HCT116 (cell line): ENCODE data around the gene CLP1. TPM values are rescaled to one million over a fixed set of nuclear protein-coding genes. Genes with fewer than 3 reads are reported as not detected.

Source experiments
- ATAC-seq: fragments of 200-7000 bp; cut with Tn5 transposase; 2 replicates; pipeline ENCODE4 v1.9.1; 2020; ENCODE audit warnings: mild to moderate bottlenecking, moderate library complexity
- BruUV-seq: library from RNA; stranded (reverse); fragments of 400-500 nt; replicated peaks from 2 replicates; lab custom pipeline; 2021; lab: Mats Ljungman, UMichigan
- CTCF ChIA-PET: fragments of 300-600 bp; sonication (Branson Sonifier 250); formaldehyde crosslinking; loops from one replicate; lab custom pipeline; 2021; ENCODE audit warnings: antibody characterized with exemption; lab: Charles Lee
- POLR2A ChIA-PET: fragments of 300-600, 350-600 bp; sonication (Branson Sonifier 250); formaldehyde crosslinking; loops from one replicate; lab custom pipeline; 2021; ENCODE audit warnings: antibody characterized with exemption; lab: Charles Lee
- RAD21 ChIA-PET, 2 experiments: fragments of 300-600 bp; sonication (Branson Sonifier 250); formaldehyde crosslinking; loops; one replicate each; lab custom pipeline; 2023; ENCODE audit warnings: low total read pairs in 2 of 2; ENCODE audit not compliant: uncharacterized antibody in 2 of 2, unreplicated experiment in 2 of 2, low non-redundant PET in 1 of 2; lab: Charles Lee
- DNase-seq: peaks from one replicate; pipeline ENCODE4 v3.0.0-alpha.2; 2010; ENCODE audit warnings: low read depth, low spot score
- H2AFZ ChIP-seq: fragments of 200-600 bp; shearing (Covaris generic), sonication (generic); 2 replicates; pipeline ENCODE4 v1.6.1; 2017; ENCODE audit warnings: low read depth, mixed run types, mixed read lengths, antibody characterized with exemption, low read length; ENCODE audit not compliant: poor library complexity, severe bottlenecking
- H3K27ac ChIP-seq: 2 replicates; pipeline ENCODE4 v1.5.1; 2012; ENCODE audit warnings: low read depth, low read length
- H3K27me3 ChIP-seq: fragments of 200-600 bp; sonication (generic); 2 replicates; pipeline ENCODE4 v1.6.1; 2016; ENCODE audit warnings: mixed run types, low read length, mixed read lengths; ENCODE audit not compliant: insufficient read depth
- H3K36me3 ChIP-seq, 2 experiments: fragments of 200-500 bp in 1 of 2; fragments of 200-600 bp in 1 of 2; sonication (Bioruptor generic) in 1 of 2; sonication (generic) in 1 of 2; 2 replicates each; pipeline versions ENCODE4 v1.5.1 to v1.6.1; 2014 to 2016; ENCODE audit warnings: low read length in 2 of 2, inconsistent platforms in 1 of 2, mixed read lengths in 1 of 2, mixed run types in 1 of 2; ENCODE audit not compliant: insufficient read depth in 2 of 2, control insufficient read depth in 1 of 2
- H3K4me1 ChIP-seq, 2 experiments: fragments of 200-600 bp in 1 of 2; sonication (generic) in 1 of 2; 2 replicates each; pipeline versions ENCODE4 v1.5.1 to v1.6.1; 2012 to 2017; ENCODE audit warnings: low read length in 2 of 2, inconsistent platforms in 1 of 2, mild to moderate bottlenecking in 1 of 2, mixed read lengths in 1 of 2, mixed run types in 1 of 2, moderate library complexity in 1 of 2; ENCODE audit not compliant: insufficient read depth in 2 of 2, control insufficient read depth in 1 of 2
- H3K4me2 ChIP-seq: fragments of 200-600 bp; sonication (generic); 2 replicates; pipeline ENCODE4 v1.6.1; 2017; ENCODE audit warnings: mixed run types, low read length, mixed read lengths
- H3K4me3 ChIP-seq, 2 experiments: fragments of 200-600 bp in 1 of 2; sonication (generic) in 1 of 2; replicated peaks in 1 of 2; 2 replicates each; pipeline ENCODE4 v1.5.1; 2011 to 2016; ENCODE audit warnings: low read length in 2 of 2, control low read depth in 1 of 2, low read depth in 1 of 2, mild to moderate bottlenecking in 1 of 2, mixed read lengths in 1 of 2, mixed run types in 1 of 2
- H3K79me2 ChIP-seq: fragments of 200-600 bp; sonication (generic); 2 replicates; pipeline ENCODE4 v1.6.1; 2017; ENCODE audit warnings: mild to moderate bottlenecking, mixed run types, low read length, moderate library complexity, mixed read lengths; ENCODE audit not compliant: insufficient read depth
- H3K9ac ChIP-seq: fragments of 200-600 bp; sonication (generic); 2 replicates; pipeline ENCODE4 v1.6.1; 2016; ENCODE audit warnings: low read length, mixed read lengths
- H3K9me2 ChIP-seq: fragments of 200-600 bp; sonication (generic), shearing (Covaris generic); 2 replicates; pipeline ENCODE4 v1.6.1; 2017; ENCODE audit warnings: mixed run types, mild to moderate bottlenecking, moderate library complexity; ENCODE audit not compliant: insufficient read depth
- H3K9me3 ChIP-seq, 2 experiments: fragments of 200-500 bp in 1 of 2; fragments of 200-600 bp in 1 of 2; sonication (Bioruptor generic) in 1 of 2; sonication (generic) in 1 of 2; 2 replicates each; pipeline ENCODE4 v1.6.1; 2014 to 2017; ENCODE audit warnings: low read length in 2 of 2, mixed read lengths in 2 of 2, inconsistent platforms in 1 of 2, low read depth in 1 of 2, mild to moderate bottlenecking in 1 of 2, mixed run types in 1 of 2, moderate library complexity in 1 of 2; ENCODE audit not compliant: control insufficient read depth in 1 of 2, insufficient read depth in 1 of 2
- H4K20me1 ChIP-seq: fragments of 200-600 bp; sonication (generic), shearing (Covaris generic); 2 replicates; pipeline ENCODE4 v1.6.1; 2017; ENCODE audit warnings: mixed run types, mild to moderate bottlenecking, moderate library complexity; ENCODE audit not compliant: insufficient read depth
- ATF3 ChIP-seq: IDR thresholded peaks from 2 replicates; pipeline ENCODE4 v1.6.1; 2012
- CBX3 ChIP-seq: IDR thresholded peaks from 2 replicates; pipeline ENCODE4 v1.6.1; 2012; ENCODE audit warnings: low read depth
- CTCF ChIP-seq, 3 experiments: fragments of 200-600 bp in 1 of 3; sonication (generic) in 1 of 3; IDR thresholded peaks in 2 of 3; conservative IDR thresholded peaks in 1 of 3; 2 replicates each; pipeline ENCODE4 v1.5.1; 2012 to 2017; ENCODE audit warnings: low read depth in 2 of 3, low read length in 2 of 3, antibody characterized with exemption in 1 of 3, borderline replicate concordance in 1 of 3, control low read depth in 1 of 3, mild to moderate bottlenecking in 1 of 3, mixed read lengths in 1 of 3, mixed run types in 1 of 3, moderate library complexity in 1 of 3; ENCODE audit not compliant: insufficient read depth in 1 of 3
- EGR1 ChIP-seq: IDR thresholded peaks from 2 replicates; pipeline ENCODE4 v1.6.1; 2012; ENCODE audit warnings: low read depth
- EZH2 ChIP-seq: fragments of 200-600 bp; sonication (generic); IDR thresholded peaks from 2 replicates; pipeline ENCODE4 v1.6.1; 2017; ENCODE audit warnings: antibody characterized with exemption, mixed run types
- EZH2phosphoT487 ChIP-seq: fragments of 200-600 bp; IDR thresholded peaks from 2 replicates; pipeline ENCODE4 v1.6.1; 2018; ENCODE audit warnings: antibody characterized with exemption, borderline replicate concordance
- FOSL1 ChIP-seq: IDR thresholded peaks from 2 replicates; pipeline ENCODE4 v1.6.1; 2012; ENCODE audit warnings: low read depth
- RAD21 ChIP-seq: IDR thresholded peaks from 2 replicates; pipeline ENCODE4 v1.6.1; 2012; ENCODE audit warnings: low read depth, mild to moderate bottlenecking
- SIN3A ChIP-seq: IDR thresholded peaks from 2 replicates; pipeline ENCODE4 v1.6.1; 2012; ENCODE audit warnings: low read depth
- SP1 ChIP-seq: IDR thresholded peaks from 2 replicates; pipeline ENCODE4 v1.6.1; 2012; ENCODE audit warnings: low read depth
- TCF7L2 ChIP-seq: IDR thresholded peaks from 2 replicates; pipeline ENCODE4 v1.7.0; 2011; ENCODE audit warnings: borderline replicate concordance, inconsistent platforms; ENCODE audit not compliant: insufficient read depth, insufficient read length; ENCODE audit errors: extremely low read depth
- ZBTB33 ChIP-seq: IDR thresholded peaks from 2 replicates; pipeline ENCODE4 v1.6.1; 2011; ENCODE audit warnings: mild to moderate bottlenecking, low read length, moderate library complexity; ENCODE audit not compliant: insufficient replicate concordance; ENCODE audit errors: extremely low read depth
- ZNF274 ChIP-seq: fragments of 200-500 bp; sonication (Bioruptor generic); IDR thresholded peaks from 2 replicates; pipeline ENCODE4 v1.6.1; 2014; ENCODE audit warnings: mild to moderate bottlenecking, low read depth, low read length, inconsistent platforms
- intact Hi-C: fragments of 100-400 bp; cut with micrococcal nuclease; formaldehyde crosslinking; loops from 2 replicates; pipeline ENCODE4 v1.10.0; 2022
- total RNA-seq: library from RNA; stranded (reverse); gene quantifications from one replicate; pipeline ENCODE4 v1.2.1, GENCODE V29; 2021; ENCODE audit not compliant: unreplicated experiment

CLP1 gene
- total RNA-seq, 1 experiment from 2014 or later, result 17.7 TPM

GRCh38 chr11:57679396-57679795 is 21.8 kb downstream of the CLP1 start:
- H3K4me3 ChIP-seq, result no peak overlapping the region
- peaks cover 90% of the 10 kb centered on the region for H3K79me2 ChIP-seq
- no peak overlapping the region for H3K4me2 ChIP-seq
- no peak overlapping the region for H3K9ac ChIP-seq
- H2AFZ ChIP-seq, result no peak overlapping the region
- no peaks in the 10 kb centered on the region for H3K9me3 ChIP-seq
- ChIA-PET RAD21 (no interaction called here), CTCF (no interaction called here), POLR2A (no interaction called here)
- DNase-seq (no peak), ATAC-seq (no peak)
- H3K4me1 ChIP-seq, result peaks cover 0 to 6% of the 10 kb centered on the region in 2 experiments; a peak in 1 of 4 replicates
- BruUV-seq, result no TSS peak
- no peak overlapping the region for H3K27ac ChIP-seq
- peaks cover 4% of the 10 kb centered on the region; the same call in 1 of the 2 replicates for H4K20me1 ChIP-seq
- H3K36me3 ChIP-seq, result peaks cover 37% of the 10 kb centered on the region in 2 experiments; a peak in 3 of 4 replicates
- intact Hi-C loops, result no loop called here
- TF ChIP-seq CBX3, result no peak
- no peak for TF ChIP-seq RAD21
- no peak for TF ChIP-seq EZH2
- TF ChIP-seq FOSL1, result no peak
- no peak for TF ChIP-seq ZNF274
- TF ChIP-seq TCF7L2, result no peak
- no peak for TF ChIP-seq SIN3A
- TF ChIP-seq ATF3, result no peak
- TF ChIP-seq EZH2phosphoT487, result no peak
- H3K9me2 ChIP-seq, result no peaks in the 10 kb centered on the region
- no peaks in the 10 kb centered on the region for H3K27me3 ChIP-seq

- H3K9ac ChIP-seq, result no peak overlapping the region
- ChIA-PET CTCF (no interaction called here), POLR2A (no interaction called here), RAD21 (no interaction called here)
- no peak overlapping the region for H3K27ac ChIP-seq
- peaks cover 34 to 36% of the 10 kb centered on the region in 2 experiments; a peak in 3 of 4 replicates for H3K36me3 ChIP-seq
- H3K79me2 ChIP-seq, result peaks cover 89% of the 10 kb centered on the region
- no peak for DNase-seq
- H3K9me3 ChIP-seq, result no peaks in the 10 kb centered on the region
- ATAC-seq, result no peak
- no peaks in the 10 kb centered on the region for H3K27me3 ChIP-seq
- BruUV-seq, result no TSS peak
- H3K4me3 ChIP-seq, result no peak overlapping the region
- no peak overlapping the region for H2AFZ ChIP-seq
- no peak overlapping the region for H3K4me2 ChIP-seq
- intact Hi-C loops, result no loop called here
- peaks cover 4% of the 10 kb centered on the region; the same call in 1 of the 2 replicates for H4K20me1 ChIP-seq
- H3K9me2 ChIP-seq, result no peaks in the 10 kb centered on the region
- peaks cover 0 to 6% of the 10 kb centered on the region in 2 experiments; a peak in 1 of 4 replicates for H3K4me1 ChIP-seq
- no peak for TF ChIP-seq TCF7L2
- TF ChIP-seq SP1, result no peak
- TF ChIP-seq FOSL1, result no peak
- no peak for TF ChIP-seq CTCF (IDR thresholded peaks at IDR 0.05 in 2 of 3, conservative IDR thresholded peaks at IDR 0.05 in 1 of 3; ENCODE audit: borderline replicate concordance in 1 of 3, insufficient read depth in 1 of 3, low read depth in 2 of 3, low read length in 2 of 3)
- TF ChIP-seq EGR1, result no peak
- TF ChIP-seq ZBTB33, result no peak
- no peak for TF ChIP-seq RAD21
These were observed 23.0 kb downstream of the CLP1 start for GRCh38 chr11:57680552-57680874.
